ENCODE measurements around the gene BEAN1. TPM values are rescaled to one million over a fixed set of nuclear protein-coding genes. Genes with fewer than 3 reads are reported as not detected.

Gene BEAN1
- total RNA-seq, 1 experiment from 2014 or later = not detected

- H3K4me3 Mint-ChIP-seq = no peak overlapping the region
- DNase-seq (ENCODE audit: low spot score) (no peak), ATAC-seq (peak; percentile 81)
- peaks cover 9% of the 10 kb centered on the region; the same call in 1 of the 2 replicates for H3K27me3 Mint-ChIP-seq (ENCODE audit: low read depth)
- H3K27ac Mint-ChIP-seq = no peak overlapping the region
- no peaks in the 10 kb centered on the region for H3K36me3 Mint-ChIP-seq
- H3K9me3 Mint-ChIP-seq = no peaks in the 10 kb centered on the region
- peaks cover 6% of the 10 kb centered on the region for H3K4me1 Mint-ChIP-seq
- CTCF ChIA-PET = interaction anchor here (0.8 to 3.3 kb wide), 11 partner anchors 9 to 113 kb away, joined by 3 to 22 read pairs (median 6); no protein-coding TSS in a partner anchor
- TF ChIP-seq ZNF263 (CRISPR knock-in tag; IDR thresholded peaks at IDR 0.05; ENCODE audit: low read depth) (no peak), NFYB (CRISPR knock-in tag; conservative IDR thresholded peaks at IDR 0.05; ENCODE audit: low read depth) (peak; percentile 59), CDX4 (CRISPR knock-in tag; IDR thresholded peaks at IDR 0.05; ENCODE audit: borderline replicate concordance) (no peak)
- POLR2A ChIA-PET = no interaction called here
These were observed 17.0 kb downstream of the BEAN1 start for GRCh38 chr16:66444049-66444481.

GRCh38 chr16:66446737-66447136 lies 19.6 kb downstream of the BEAN1 start:
- ChIA-PET CTCF (interaction anchor here (1.2 kb wide), 1 partner anchor 40 kb away, joined by 4 read pairs; no protein-coding TSS in a partner anchor), POLR2A (no interaction called here)
- Mint-ChIP-seq H3K4me3 (no peak overlapping the region), H3K4me1 (peaks cover 6% of the 10 kb centered on the region), H3K9me3 (no peaks in the 10 kb centered on the region), H3K36me3 (no peaks in the 10 kb centered on the region), H3K27ac (no peak overlapping the region), H3K27me3 (ENCODE audit: low read depth) (peaks cover 9% of the 10 kb centered on the region; the same call in 1 of the 2 replicates)
- no peak for ATAC-seq
- TF ChIP-seq GTF2I (CRISPR knock-in tag; conservative IDR thresholded peaks at IDR 0.05) (no peak), CREM (CRISPR knock-in tag; IDR thresholded peaks at IDR 0.05) (no peak), TP53 (CRISPR knock-in tag; IDR thresholded peaks at IDR 0.05) (no peak), ESRRA (CRISPR knock-in tag; IDR thresholded peaks at IDR 0.05; ENCODE audit: borderline replicate concordance) (no peak), ERG (CRISPR knock-in tag; IDR thresholded peaks at IDR 0.05) (no peak), ATF6 (CRISPR knock-in tag; IDR thresholded peaks at IDR 0.05) (no peak), ZNF396 (CRISPR knock-in tag; IDR thresholded peaks at IDR 0.05; ENCODE audit: borderline replicate concordance) (no peak), TEAD4 (CRISPR knock-in tag; IDR thresholded peaks at IDR 0.05) (no peak), NFYB (CRISPR knock-in tag; conservative IDR thresholded peaks at IDR 0.05; ENCODE audit: low read depth) (no peak), PRRX2 (CRISPR knock-in tag; IDR thresholded peaks at IDR 0.05) (no peak), JUN (CRISPR knock-in tag; IDR thresholded peaks at IDR 0.05) (no peak), MAX (CRISPR knock-in tag; IDR thresholded peaks at IDR 0.05) (no peak), SMAD3 (CRISPR knock-in tag; IDR thresholded peaks at IDR 0.05; ENCODE audit: borderline replicate concordance) (no peak)
- DNase-seq (ENCODE audit: low spot score) = no peak

- no peak overlapping the region for H3K27ac Mint-ChIP-seq
- no peak for TF ChIP-seq USF1 (CRISPR knock-in tag; IDR thresholded peaks at IDR 0.05)
- TF ChIP-seq NFATC4 (CRISPR knock-in tag; IDR thresholded peaks at IDR 0.05) = no peak
- no peak for TF ChIP-seq IRF1 (CRISPR knock-in tag; IDR thresholded peaks at IDR 0.05)
- no peak for TF ChIP-seq CREM (CRISPR knock-in tag; IDR thresholded peaks at IDR 0.05)
- no peak for TF ChIP-seq E2F5 (CRISPR knock-in tag; IDR thresholded peaks at IDR 0.05)
- no peak for TF ChIP-seq TCF7 (CRISPR knock-in tag; IDR thresholded peaks at IDR 0.05; ENCODE audit: low read depth)
- no peak for TF ChIP-seq HMGA2 (CRISPR knock-in tag; IDR thresholded peaks at IDR 0.05)
- no peak for TF ChIP-seq E2F4 (CRISPR knock-in tag; IDR thresholded peaks at IDR 0.05; ENCODE audit: borderline replicate concordance, low read depth)
- no peak for TF ChIP-seq GTF2I (CRISPR knock-in tag; conservative IDR thresholded peaks at IDR 0.05)
- TF ChIP-seq ZNF512 (CRISPR knock-in tag; IDR thresholded peaks at IDR 0.05; ENCODE audit: borderline replicate concordance) = no peak
These were observed 20.4 kb downstream of the BEAN1 start for GRCh38 chr16:66447491-66447890.

More at GRCh38 chr16:66447491-66447890, 20.4 kb downstream of the BEAN1 start:
- Mint-ChIP-seq H3K27me3 (ENCODE audit: low read depth) (peaks cover 9% of the 10 kb centered on the region; the same call in 1 of the 2 replicates), H3K4me1 (peaks cover 6% of the 10 kb centered on the region), H3K4me3 (no peak overlapping the region), H3K9me3 (no peaks in the 10 kb centered on the region), H3K36me3 (no peaks in the 10 kb centered on the region)
- ChIA-PET CTCF (interaction anchor here (1.2 kb wide), 1 partner anchor 41 kb away, joined by 4 read pairs; no protein-coding TSS in a partner anchor), POLR2A (no interaction called here)
- ATAC-seq (no peak), DNase-seq (ENCODE audit: low spot score) (no peak)

Measured in WTC11 (cell line).